GM18907 (cell line): ENCODE measurements around the gene TTC9B.
"Not testable (repeated sequence)": the region's sequence is repeated elsewhere in the genome, so short reads cannot be mapped to it uniquely, and the experiment has no call there.

Source experiments
- ATAC-seq: cut with Tn5 transposase; IDR thresholded peaks from one replicate; pipeline ENCODE4 v1.9.1; 2021; ENCODE audit warnings: mild to moderate bottlenecking, moderate library complexity; ENCODE audit not compliant: unreplicated experiment

Gene TTC9B

DNA sequence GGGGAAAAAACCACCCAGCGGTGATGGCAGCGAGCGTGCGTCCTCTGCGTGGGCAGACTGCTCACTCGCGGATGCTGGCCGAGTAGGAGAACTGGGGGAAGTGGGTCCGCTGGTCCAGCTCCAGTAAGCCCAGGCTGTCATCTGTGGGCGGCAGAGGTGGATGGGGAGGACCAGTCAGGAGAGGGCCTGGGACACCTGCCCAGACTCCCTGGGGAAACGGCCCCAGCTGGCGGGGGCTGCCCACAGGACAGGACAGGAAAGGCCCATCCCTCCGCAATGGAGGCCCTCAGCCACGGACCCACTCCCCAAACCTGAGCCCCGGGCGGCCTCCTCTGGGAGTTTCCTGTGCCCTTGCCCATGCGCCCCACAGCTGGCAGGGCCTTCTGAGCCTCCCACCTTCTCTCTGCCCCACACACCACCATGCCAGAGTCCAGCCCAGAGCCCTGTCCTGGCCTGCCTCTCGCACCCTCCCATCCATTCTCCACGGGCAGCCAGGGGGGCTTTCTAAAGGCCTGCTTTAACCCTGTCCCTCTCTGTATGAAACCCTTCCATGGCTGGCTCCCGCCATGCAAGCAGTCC is 15.7 kb upstream of the TTC9B start:
- ATAC-seq = no peak

DNA sequence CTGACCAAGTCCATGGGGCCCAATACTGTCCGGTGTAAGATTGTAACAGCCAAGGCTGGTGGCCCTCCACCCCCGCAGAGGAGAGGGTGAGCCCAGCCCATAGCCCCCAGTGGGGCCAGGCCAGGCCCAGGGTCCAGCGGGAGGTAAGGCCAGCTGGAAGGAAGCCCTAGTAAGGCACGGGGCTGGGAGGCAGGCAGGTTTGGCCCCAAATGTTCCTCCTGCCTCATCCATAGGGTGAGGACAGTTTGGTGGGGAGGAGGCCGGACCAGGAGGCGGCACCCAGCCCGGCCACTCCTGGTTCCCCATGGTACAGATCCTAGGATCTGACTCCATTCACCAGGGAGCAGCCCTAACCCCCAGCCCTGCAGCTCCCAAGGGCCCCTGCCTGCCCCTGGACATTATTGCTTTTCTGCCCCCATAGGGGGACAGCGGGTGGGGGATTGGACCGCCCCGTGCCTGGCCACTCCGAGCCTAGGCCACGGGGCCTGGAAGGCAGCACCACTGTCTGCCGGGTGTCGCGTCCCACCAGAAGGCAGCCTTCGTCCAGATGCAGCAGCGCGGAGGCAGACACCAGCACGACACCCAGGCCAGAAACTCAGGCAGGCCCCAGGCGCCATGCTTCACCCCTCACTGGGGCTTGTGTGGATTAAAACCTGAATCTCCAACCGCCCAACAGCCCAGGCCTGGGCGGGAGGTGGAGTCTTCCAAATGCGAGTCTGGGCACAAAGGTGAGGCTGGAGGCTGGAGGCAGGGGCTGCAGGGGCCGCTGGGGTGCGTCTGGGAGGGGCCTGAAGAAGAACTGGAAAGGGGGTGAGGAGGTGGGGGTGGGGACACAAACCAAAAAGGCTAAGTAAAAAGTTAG is 15.0 kb upstream of the TTC9B start:
- no peak for ATAC-seq

DNA sequence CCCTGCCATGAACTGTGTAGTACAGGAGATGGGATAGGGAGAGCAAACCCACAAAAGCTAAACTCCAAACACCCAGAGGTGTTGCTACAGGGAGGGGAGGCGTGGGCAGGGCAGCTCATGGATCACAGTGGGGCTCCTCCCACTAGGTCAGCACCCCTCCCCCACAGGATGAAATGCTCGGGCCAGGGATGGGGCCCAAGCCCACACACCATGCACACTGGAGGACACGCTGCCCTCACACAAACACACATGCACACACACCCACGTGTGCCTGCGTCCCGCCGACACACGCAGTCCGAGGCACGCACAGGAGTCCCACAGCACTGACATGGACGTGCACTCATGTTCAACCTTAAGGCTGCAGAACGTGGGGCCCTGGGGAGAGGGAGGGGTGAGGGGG is 14.3 kb upstream of the TTC9B start:
- ATAC-seq = no peak

- no peak for ATAC-seq
Observed at GRCh38 chr19:40231544-40232424, 13.6 kb upstream of the TTC9B start.

DNA sequence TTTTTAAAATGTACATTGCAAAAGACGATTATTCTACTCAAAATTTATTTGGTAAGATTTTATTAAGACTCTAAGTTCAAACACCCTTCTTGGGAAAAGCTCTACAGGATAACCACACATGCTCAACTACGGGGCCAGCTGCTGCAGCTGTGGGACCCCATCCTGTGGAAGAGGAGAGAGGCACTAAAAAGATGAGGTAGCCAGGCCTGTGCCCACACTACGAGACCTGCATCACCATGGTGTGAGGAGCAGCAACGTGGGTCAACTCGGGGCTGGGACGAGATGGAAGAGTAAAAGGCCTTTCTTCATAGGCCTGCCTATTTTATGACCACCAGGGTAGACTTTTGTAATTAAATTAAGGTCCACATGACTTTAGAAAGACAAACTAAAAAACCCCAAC is 12.9 kb upstream of the TTC9B start:
- ATAC-seq = no peak

GRCh38 chr19:40229926-40230417 is 11.8 kb upstream of the TTC9B start:
- ATAC-seq = no peak

- ATAC-seq = no peak
Observed at GRCh38 chr19:40229484-40229883, 11.3 kb upstream of the TTC9B start.

DNA sequence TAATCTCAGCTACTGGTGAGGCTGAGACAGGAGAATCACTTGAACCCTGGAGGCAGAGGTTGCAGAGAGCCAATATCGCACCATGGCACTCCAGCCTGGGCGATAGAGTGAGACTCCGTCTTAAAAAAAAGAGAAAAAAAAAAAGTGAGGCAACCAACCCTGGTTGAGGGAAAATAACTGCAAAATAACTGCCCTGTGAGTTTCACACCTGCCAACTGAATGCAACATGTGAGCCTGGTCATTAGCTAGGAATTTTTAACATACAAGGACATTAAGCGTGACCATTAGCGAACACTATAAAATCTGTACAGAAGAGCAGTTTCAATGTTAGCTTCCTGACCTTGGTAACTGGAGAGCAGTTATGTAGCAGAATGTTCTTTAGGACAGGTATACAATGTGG is 10.7 kb upstream of the TTC9B start:
- ATAC-seq = no peak

- no peak for ATAC-seq
Observed at GRCh38 chr19:40228346-40228745, 10.2 kb upstream of the TTC9B start.

DNA sequence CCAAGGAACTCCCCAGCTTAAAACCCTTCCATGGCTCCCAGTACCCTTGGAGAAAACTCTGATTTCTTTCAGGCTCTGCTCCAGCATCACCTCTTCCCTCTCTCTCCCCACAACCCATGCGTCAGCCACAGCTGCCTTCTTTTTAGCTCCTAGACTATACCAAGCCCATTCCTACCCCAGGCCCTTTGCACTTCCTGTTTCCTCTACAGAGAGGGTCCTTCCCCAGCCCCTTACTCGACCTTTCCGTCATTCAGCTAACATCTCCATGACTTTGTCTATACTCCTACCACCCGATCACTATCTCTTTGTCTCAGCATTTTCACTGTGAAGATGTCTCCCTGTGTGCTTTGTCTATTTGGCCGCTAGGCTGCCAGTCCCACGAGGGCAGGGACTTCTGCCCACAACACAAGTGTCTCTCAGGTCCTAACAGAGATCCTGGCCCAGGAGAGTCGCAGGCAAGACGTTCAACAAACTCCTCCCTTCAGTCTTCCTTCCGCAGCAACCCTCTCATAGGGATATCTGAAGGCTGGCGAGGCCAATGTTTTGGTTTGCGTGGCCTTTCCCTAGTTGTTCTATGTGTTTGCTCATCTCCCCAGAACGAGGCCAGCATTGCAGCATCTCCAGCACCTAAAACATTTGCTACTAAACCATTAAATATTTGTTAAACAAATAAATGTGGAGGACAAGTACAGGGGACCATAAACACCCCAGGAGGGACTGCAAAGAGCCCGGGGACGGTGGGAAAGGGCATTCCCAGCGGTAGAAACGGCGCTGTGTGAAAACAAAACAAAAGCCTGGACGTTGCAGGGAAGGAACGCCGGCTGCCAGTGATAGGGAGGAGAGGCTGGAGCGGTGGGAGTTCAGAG is 7.5 kb upstream of the TTC9B start:
- ATAC-seq = no peak

DNA sequence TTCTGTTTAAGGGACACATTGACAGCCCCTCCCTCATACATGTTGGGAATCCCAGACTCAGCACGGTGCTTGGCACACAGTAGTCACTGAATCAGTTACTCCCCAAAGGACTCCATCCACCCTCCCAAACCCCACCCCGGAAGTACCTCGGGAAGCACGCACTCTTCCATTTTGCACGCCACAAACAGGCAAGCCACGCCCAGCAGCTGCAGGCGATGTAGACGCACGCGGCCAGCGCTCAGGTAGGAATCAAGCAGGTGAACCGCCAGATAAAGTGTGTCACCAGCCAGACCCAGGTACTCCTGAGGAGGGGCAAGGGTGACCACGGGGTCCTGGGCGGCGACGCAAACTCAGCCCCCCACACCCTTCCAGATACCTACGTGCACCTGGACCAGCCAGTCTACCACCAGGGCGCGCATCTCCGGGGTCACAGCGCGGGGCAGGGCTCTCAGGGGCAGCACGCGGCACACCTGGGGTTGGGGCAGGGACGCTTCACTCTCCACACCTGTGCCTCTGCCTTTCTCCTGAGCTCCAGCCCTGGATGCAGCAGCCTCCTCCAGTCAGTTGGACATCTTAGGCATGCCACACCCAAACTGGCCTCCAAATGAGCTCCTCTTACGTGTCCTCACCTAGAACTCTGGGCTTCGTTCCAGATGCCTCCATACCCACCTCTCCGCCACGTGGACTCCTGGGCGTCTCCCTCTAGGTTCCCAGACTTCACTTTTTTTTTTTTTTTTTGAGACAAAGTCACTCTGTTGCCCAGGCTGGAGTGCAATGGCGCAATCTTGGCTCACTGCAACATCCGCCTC is 6.4 kb upstream of the TTC9B start:
- no peak for ATAC-seq

GRCh38 chr19:40223135-40223822 is 5.1 kb upstream of the TTC9B start:
- ATAC-seq = no peak

GRCh38 chr19:40221858-40222619 is 3.9 kb upstream of the TTC9B start:
- ATAC-seq = no peak

DNA sequence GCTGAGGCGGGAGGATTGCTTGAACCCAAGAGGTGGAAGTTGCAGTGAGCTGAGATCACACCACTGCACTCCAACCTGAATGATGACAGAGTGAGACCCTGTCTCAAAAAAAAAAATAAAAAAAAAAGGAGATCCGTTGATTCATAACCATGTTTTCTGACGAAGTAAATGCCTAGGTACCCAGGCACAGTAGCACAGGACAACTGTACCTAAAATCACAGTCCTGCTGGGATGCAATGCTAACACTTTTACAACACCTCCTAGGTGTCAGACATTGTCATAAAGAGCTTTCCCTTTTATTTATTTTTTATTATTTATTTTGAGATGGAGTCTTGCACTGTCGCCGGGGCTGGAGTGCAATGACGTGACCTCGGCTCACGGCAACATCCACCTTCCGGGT is 2.5 kb upstream of the TTC9B start:
- ATAC-seq = no peak

DNA sequence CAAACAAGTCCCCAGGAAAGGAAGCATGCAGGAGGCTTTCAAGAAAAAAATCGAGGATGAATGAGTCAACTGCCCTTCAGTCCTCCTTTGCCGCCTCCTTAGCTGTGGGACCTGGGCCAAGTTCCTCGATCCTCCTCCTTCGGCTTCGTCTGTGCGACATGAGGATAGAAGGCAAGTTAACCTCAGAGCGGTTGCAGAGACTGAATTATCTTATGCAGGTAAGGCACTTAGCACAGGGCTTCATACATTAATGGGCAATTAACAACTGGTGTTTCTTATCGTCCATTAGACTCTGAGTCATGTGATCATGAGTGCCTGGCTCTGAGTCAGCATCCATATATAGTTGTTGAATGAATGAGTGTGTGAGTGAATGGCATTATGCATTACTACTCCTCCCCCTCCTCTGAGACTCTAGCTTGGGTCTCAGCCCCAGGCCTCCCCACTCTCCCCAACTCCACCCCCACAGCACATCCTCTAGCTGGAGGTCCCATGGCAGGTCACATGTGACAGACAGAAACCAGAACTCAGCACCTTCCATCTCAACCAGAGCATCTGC is 1.6 kb upstream of the TTC9B start:
- no peak for ATAC-seq

- not testable (repeated sequence) for ATAC-seq
Observed at GRCh38 chr19:40219029-40219428, 845 bp upstream of the TTC9B start.

DNA sequence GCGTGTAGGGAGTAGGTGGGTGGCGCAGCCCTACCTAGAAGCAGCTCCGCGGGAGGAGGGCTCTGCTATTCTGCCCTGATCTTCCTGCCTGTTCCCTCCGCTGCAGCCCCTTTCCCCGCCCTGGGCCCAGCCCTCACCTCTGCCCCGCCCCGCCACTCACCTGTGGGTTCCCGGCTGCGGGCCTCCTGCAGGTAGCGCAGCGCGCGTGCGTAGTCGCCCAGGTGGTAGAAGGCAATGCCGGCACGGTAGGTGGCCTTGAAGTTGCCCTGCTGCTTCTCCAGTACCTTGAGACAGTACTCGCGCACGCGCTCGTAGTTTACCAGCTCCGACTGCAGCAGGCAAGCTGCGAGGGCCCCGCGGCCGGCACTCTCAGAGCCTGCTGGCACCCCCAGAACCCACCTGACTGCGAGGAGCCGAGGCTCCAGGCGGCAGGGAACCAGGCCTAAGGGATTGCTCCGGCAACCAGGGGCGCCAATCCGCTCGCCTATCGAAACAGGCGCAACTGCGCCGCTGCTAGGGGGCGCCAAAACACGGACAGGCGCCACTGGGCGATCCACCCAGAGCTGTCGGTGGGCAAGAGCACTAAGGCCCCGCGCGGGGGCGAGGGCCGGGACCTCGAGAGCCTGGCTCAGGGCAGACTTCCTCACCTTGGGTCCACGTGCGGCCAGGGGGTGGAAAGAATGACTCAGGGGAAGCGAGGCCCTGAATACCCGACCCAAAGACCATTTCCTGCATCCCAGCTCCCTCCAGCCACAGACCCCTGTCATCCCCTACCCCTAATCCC is 965 bp downstream of the TTC9B start:
- no peak for ATAC-seq

DNA sequence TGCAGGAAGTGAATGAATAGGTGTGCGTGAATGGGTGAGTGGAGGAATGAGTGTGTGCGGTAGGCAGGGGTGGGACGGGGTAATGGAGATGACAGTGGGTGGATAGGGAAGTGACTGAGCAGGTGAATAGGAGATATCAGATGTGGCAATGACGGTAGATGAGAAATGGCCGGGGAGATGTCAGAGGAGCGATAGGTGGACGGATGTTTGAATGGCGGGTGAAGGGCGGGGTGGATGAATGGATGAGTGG is 1.5 kb downstream of the TTC9B start:
- no peak for ATAC-seq
